Astrocyte (in vitro differentiated cells and primary cell): ENCODE data around the gene BMPR1B. TPM values are rescaled to one million over a fixed set of nuclear protein-coding genes. Genes with fewer than 3 reads are reported as not detected.
"Not testable (repeated sequence)": the region's sequence is repeated elsewhere in the genome, so short reads cannot be mapped to it uniquely, and the experiment has no call there.

ENCODE experiments used
- DNase-seq: peaks from one replicate; pipeline ENCODE4 v3.0.0-alpha.2; 2010; ENCODE audit warnings: low read depth
- FAIRE-seq: peaks from 2 replicates; lab custom pipeline; 2011; peaks lifted over from hg19 to GRCh38; lab: Jason Lieb, UNC
- H2AFZ ChIP-seq: 2 replicates; pipeline ENCODE4 v1.6.0; 2012; ENCODE audit warnings: low read depth, low read length, inconsistent platforms
- H3K27ac ChIP-seq: 2 replicates; pipeline ENCODE4 v1.5.1; 2011; ENCODE audit warnings: low read depth, low read length, inconsistent platforms
- H3K27me3 ChIP-seq: 2 replicates; pipeline ENCODE4 v1.6.0; 2011; ENCODE audit warnings: low read length, inconsistent platforms; ENCODE audit not compliant: insufficient read depth
- H3K36me3 ChIP-seq: 2 replicates; pipeline ENCODE4 v1.5.1; 2011; ENCODE audit warnings: low read length, inconsistent platforms; ENCODE audit not compliant: insufficient read depth
- H3K4me1 ChIP-seq: 2 replicates; pipeline ENCODE4 v1.5.1; 2011; ENCODE audit warnings: low read length, inconsistent platforms; ENCODE audit not compliant: insufficient read depth
- H3K4me2 ChIP-seq: 2 replicates; pipeline ENCODE4 v1.6.0; 2012; ENCODE audit warnings: low read length, inconsistent platforms
- H3K4me3 ChIP-seq: 2 replicates; pipeline ENCODE4 v1.5.1; 2011; ENCODE audit warnings: low read depth, mild to moderate bottlenecking, low read length, inconsistent platforms; ENCODE audit not compliant: insufficient read depth
- H3K79me2 ChIP-seq: 2 replicates; pipeline ENCODE4 v1.6.0; 2012; ENCODE audit warnings: mild to moderate bottlenecking, low read length, inconsistent platforms; ENCODE audit not compliant: insufficient read depth
- H3K9ac ChIP-seq: 2 replicates; pipeline ENCODE4 v1.6.0; 2012; ENCODE audit warnings: mild to moderate bottlenecking, low read length, inconsistent platforms
- H3K9me3 ChIP-seq: 2 replicates; pipeline ENCODE4 v1.5.1; 2012; ENCODE audit warnings: low read depth, mild to moderate bottlenecking, low read length, inconsistent platforms; ENCODE audit not compliant: insufficient read depth
- H4K20me1 ChIP-seq: 2 replicates; pipeline ENCODE4 v1.6.0; 2012; ENCODE audit warnings: low read length, inconsistent platforms; ENCODE audit not compliant: insufficient read depth
- H3K27ac Mint-ChIP-seq: one replicate; pipeline ENCODE4 v1.8.0; 2021; ENCODE audit warnings: mild to moderate bottlenecking, mixed read lengths; ENCODE audit not compliant: unreplicated experiment
- H3K27me3 Mint-ChIP-seq: one replicate; pipeline ENCODE4 v1.8.0; 2021; ENCODE audit warnings: low read depth, mixed read lengths; ENCODE audit not compliant: unreplicated experiment
- H3K36me3 Mint-ChIP-seq: one replicate; pipeline ENCODE4 v1.8.0; 2021; ENCODE audit warnings: low read depth, mixed read lengths; ENCODE audit not compliant: unreplicated experiment
- H3K4me1 Mint-ChIP-seq: one replicate; pipeline ENCODE4 v1.8.0; 2021; ENCODE audit warnings: low read depth, mixed read lengths; ENCODE audit not compliant: unreplicated experiment
- H3K4me3 Mint-ChIP-seq: one replicate; pipeline ENCODE4 v1.8.0; 2021; ENCODE audit warnings: mild to moderate bottlenecking, moderate library complexity, mixed read lengths; ENCODE audit not compliant: unreplicated experiment
- H3K9me3 Mint-ChIP-seq: one replicate; pipeline ENCODE4 v1.8.0; 2021; ENCODE audit warnings: mild to moderate bottlenecking, mixed read lengths; ENCODE audit not compliant: unreplicated experiment
- CTCF ChIP-seq: IDR thresholded peaks from 2 replicates; pipeline ENCODE4 v1.5.1; 2011; ENCODE audit warnings: low read depth, mild to moderate bottlenecking, inconsistent platforms, low read length, moderate library complexity; ENCODE audit not compliant: insufficient read depth
- EZH2 ChIP-seq: IDR thresholded peaks from 2 replicates; pipeline ENCODE4 v1.6.1; 2012; ENCODE audit warnings: mild to moderate bottlenecking, low read length, inconsistent platforms; ENCODE audit not compliant: insufficient read depth
- total RNA-seq: library from RNA; stranded (reverse); gene quantifications from 2 replicates; pipeline ENCODE4 v1.2.1, GENCODE V29; 2021

The BMPR1B gene
- total RNA-seq, 1 donor from 2014 or later: 14.1 TPM

GRCh38 chr4:95059663-95060062 lies 301.9 kb downstream of the BMPR1B start:
- Histone ChIP-seq H3K4me2 (no peak overlapping the region), H2AFZ (no peak overlapping the region), H3K27me3 (no peaks in the 10 kb centered on the region), H3K4me3 (no peak overlapping the region), H3K36me3 (no peaks in the 10 kb centered on the region), H3K27ac (no peak overlapping the region), H3K4me1 (no peaks in the 10 kb centered on the region), H3K9me3 (no peaks in the 10 kb centered on the region), H3K9ac (no peak overlapping the region), H3K79me2 (no peaks in the 10 kb centered on the region), H4K20me1 (no peaks in the 10 kb centered on the region)
- Mint-ChIP-seq H3K27ac (no peak overlapping the region), H3K4me1 (peaks cover 14% of the 10 kb centered on the region), H3K9me3 (peaks cover 3% of the 10 kb centered on the region), H3K36me3 (peaks cover 2% of the 10 kb centered on the region), H3K27me3 (no peaks in the 10 kb centered on the region), H3K4me3 (no peak overlapping the region)
- DNase-seq (peak; percentile 52), FAIRE-seq (no peak)
- TF ChIP-seq CTCF (no peak), EZH2 (no peak)

GRCh38 chr4:95061220-95061619 lies 303.5 kb downstream of the BMPR1B start:
- no peaks in the 10 kb centered on the region for H3K9me3 ChIP-seq
- H3K4me2 ChIP-seq: no peak overlapping the region
- no peak overlapping the region for H3K9ac ChIP-seq
- Mint-ChIP-seq H3K27ac (no peak overlapping the region), H3K9me3 (peaks cover 3% of the 10 kb centered on the region), H3K27me3 (no peaks in the 10 kb centered on the region), H3K4me1 (peaks cover 15% of the 10 kb centered on the region), H3K36me3 (peaks cover 2% of the 10 kb centered on the region), H3K4me3 (no peak overlapping the region)
- DNase-seq (peak; percentile 44), FAIRE-seq (no peak)
- H3K4me1 ChIP-seq: no peaks in the 10 kb centered on the region
- no peaks in the 10 kb centered on the region for H3K36me3 ChIP-seq
- no peak overlapping the region for H2AFZ ChIP-seq
- no peaks in the 10 kb centered on the region for H4K20me1 ChIP-seq
- no peaks in the 10 kb centered on the region for H3K27me3 ChIP-seq
- no peaks in the 10 kb centered on the region for H3K79me2 ChIP-seq
- no peak overlapping the region for H3K4me3 ChIP-seq
- no peak overlapping the region for H3K27ac ChIP-seq
- TF ChIP-seq CTCF (no peak), EZH2 (no peak)

- not testable (repeated sequence) for DNase-seq, H3K9me3 ChIP-seq, H3K4me3 ChIP-seq, H4K20me1 ChIP-seq, FAIRE-seq, H3K79me2 ChIP-seq, H3K27ac ChIP-seq, H3K4me1 ChIP-seq, H3K27me3 ChIP-seq, H3K9ac ChIP-seq, H3K9me3 Mint-ChIP-seq, H3K27ac Mint-ChIP-seq, H2AFZ ChIP-seq, H3K27me3 Mint-ChIP-seq, H3K36me3 Mint-ChIP-seq, H3K36me3 ChIP-seq, H3K4me2 ChIP-seq, H3K4me3 Mint-ChIP-seq
- H3K4me1 Mint-ChIP-seq: peaks cover 17% of the 10 kb centered on the region
These were observed 304.0 kb downstream of the BMPR1B start for GRCh38 chr4:95061801-95062200.
